Measurements from ENCODE around the gene CTAG1B.
"Not testable (repeated sequence)": the region's sequence is repeated elsewhere in the genome, so short reads cannot be mapped to it uniquely, and the experiment has no call there.

CTAG1B gene

DNA sequence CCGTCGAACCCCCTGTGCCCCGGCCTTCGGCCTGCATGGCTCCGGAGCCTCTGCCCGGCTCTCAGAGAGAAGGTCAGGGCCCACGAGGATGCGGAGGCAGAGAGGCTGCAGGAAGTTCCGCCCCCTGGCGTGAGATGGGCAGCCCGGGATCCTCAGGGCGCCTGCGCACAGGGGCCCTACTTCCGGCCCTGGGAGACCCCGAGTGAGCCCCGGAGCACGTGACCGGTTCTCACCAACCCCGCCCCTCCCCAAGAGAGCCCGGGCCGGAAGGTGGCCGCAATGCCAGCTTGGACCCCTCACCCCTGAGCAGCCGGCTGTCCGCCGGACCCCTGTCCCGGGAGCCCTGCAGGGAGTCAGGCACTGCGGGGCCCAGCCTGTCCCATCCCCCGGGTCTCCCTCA lies at the start of gene CTAG1B:
TSS of gene CTAG1B (minus strand) at position 101 of the 400 bp plus-strand sequence. CDS start at position 37, 64 bp downstream.
- H3K27ac ChIP-seq: not testable (repeated sequence)

DNA sequence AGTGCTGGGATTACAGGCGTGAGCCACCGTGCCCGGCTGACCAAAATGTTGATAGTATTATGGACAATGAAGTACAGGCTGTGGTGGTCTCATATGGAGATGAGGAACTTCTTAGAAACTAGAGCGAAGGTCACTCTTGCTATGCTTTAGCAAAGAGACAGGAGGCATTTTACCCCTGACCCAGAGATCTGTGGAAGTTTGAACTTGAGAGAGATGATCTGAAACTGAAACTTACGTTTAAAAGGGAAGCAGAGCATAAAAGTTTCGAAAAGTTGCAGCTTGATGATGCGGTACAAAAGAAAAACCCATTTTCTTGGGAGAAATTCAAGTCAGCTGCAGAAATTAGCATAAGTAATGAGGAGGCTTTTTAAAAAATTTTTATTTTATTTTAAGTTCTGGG lies 42.8 kb upstream of the CTAG1B start:
- no peak overlapping the region for H3K27ac ChIP-seq
- no peak for TF ChIP-seq CTCF (IDR thresholded peaks at IDR 0.05)

DNA sequence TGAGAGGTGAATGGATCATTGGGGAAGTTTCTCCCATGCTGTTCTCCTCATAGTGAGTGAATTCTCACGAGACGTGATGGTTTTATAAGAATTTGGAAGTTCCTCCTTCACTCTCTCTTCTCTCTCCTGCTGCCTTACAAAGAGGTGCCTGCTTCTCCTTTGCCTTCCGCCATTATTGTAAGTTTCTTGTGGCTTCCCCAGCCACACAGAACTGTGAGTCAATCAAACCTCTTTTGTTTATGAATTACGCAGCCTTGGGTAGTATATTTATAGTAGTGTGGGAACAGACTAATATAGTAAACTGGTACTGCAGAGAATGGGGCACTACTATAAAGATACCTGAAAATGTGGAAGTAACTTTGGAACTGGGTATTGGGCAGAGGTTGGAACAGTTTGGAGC lies 42.1 kb upstream of the CTAG1B start:
- TF ChIP-seq CTCF (IDR thresholded peaks at IDR 0.05) (no peak), ZFX (IDR thresholded peaks at IDR 0.05; ENCODE audit: borderline replicate concordance) (no peak)
- H3K27ac ChIP-seq: no peak overlapping the region

DNA sequence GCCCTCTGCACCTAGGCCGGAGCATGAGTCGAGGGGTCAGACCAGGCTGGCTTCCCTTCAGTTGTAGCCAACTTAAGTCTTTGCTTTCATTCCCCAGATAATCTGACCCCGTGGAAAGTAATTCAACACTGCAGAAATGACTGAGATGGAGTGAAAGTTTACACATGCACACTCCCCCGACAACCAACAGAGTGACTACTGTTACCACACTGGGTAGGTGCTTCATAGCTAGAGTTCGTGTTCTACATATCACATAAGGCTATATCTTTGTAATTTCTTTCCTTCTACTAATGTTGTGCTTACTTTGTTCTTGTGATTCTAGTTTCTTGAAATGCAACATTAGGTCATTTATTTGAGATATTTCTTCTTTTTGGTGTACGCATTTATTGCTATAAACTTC lies 41.5 kb upstream of the CTAG1B start:
- no peak for TF ChIP-seq CTCF (IDR thresholded peaks at IDR 0.05)
- TF ChIP-seq ZFX (IDR thresholded peaks at IDR 0.05; ENCODE audit: borderline replicate concordance): no peak
- H3K27ac ChIP-seq: no peak overlapping the region

GRCh38 chrX:154658957-154659356 lies 39.9 kb upstream of the CTAG1B start:
- H3K27ac ChIP-seq: no peak overlapping the region

DNA sequence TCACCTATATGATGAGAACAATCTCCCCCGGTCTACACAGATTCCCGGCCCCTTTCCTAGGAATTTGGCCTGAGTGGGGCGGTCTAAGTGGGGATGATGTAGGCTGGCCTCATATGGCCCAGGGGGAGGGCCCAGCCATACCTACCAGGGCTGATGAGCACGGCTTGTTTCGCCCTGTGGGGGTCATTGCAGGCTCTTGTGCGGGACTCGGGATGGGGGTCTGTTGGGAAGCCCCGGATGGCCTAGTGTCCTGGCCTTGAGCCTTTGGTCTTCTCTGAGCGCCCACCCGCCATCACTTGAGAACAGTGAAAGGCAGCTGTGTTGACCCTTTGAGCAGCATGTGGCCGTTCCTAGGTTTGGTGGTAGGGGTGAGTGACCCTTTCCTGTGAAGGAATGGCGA lies 39.1 kb upstream of the CTAG1B start:
- TF ChIP-seq ZFX (IDR thresholded peaks at IDR 0.05; ENCODE audit: borderline replicate concordance) (no peak), CTCF (IDR thresholded peaks at IDR 0.05) (no peak)

More at GRCh38 chrX:154658957-154659356, 39.9 kb upstream of the CTAG1B start:
- no peak for TF ChIP-seq ZFX (IDR thresholded peaks at IDR 0.05; ENCODE audit: borderline replicate concordance)
- no peak for TF ChIP-seq CTCF (IDR thresholded peaks at IDR 0.05)

GRCh38 chrX:154657226-154657805 lies 38.2 kb upstream of the CTAG1B start:
- H3K27ac ChIP-seq: no peak overlapping the region
- TF ChIP-seq CTCF (IDR thresholded peaks at IDR 0.05) (no peak), ZFX (IDR thresholded peaks at IDR 0.05; ENCODE audit: borderline replicate concordance) (no peak)

More for the DNA sequence above, 39.1 kb upstream of the CTAG1B start:
- H3K27ac ChIP-seq: no peak overlapping the region

DNA sequence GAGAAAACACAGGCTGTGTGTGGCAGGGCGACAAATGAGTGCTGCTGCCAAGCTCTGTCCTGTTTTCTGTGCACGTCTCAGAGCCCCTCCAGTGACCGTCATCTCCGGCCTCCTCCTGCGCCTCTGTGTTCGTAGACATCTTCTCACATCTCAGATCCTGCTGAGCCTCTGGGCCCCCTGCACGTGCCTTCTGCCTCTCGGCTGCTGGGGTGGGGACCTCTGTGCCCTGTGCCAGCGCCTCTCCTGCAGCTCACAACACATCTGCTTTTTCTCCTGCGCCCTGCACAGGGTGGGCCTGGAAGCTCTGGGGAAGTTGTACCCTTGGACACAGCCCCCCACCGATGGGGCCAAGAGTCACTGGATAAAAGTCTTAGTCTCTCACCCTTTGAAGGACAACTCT lies 36.7 kb upstream of the CTAG1B start:
- TF ChIP-seq CTCF (IDR thresholded peaks at IDR 0.05) (no peak), ZFX (IDR thresholded peaks at IDR 0.05; ENCODE audit: borderline replicate concordance) (no peak)
- H3K27ac ChIP-seq: no peak overlapping the region

Data from 22Rv1 (cell line).